Measurements from ENCODE around the gene REG3A. TPM values are rescaled to one million over a fixed set of nuclear protein-coding genes. Genes with fewer than 3 reads are reported as not detected.

Gene REG3A
- total and polyA plus RNA-seq, 2 of the 8 experiments (the other 6 are each of a cell fraction or from before 2014, with no cell fraction given), result not detected

- no peak overlapping the region for H3K14ac ChIP-seq (ENCODE audit: insufficient read length)
- no peak overlapping the region for H2BK20ac ChIP-seq (ENCODE audit: low read length)
- no peak overlapping the region for H2BK120ac ChIP-seq (replicated peaks; ENCODE audit: low read depth, low read length)
- no peak overlapping the region for H3K18ac ChIP-seq (ENCODE audit: extremely low read depth, low read length)
- H2BK15ac ChIP-seq (ENCODE audit: low read length), result no peak overlapping the region
- H3K4me1 ChIP-seq (replicated peaks in 1 of 4; ENCODE audit: control insufficient read depth in 3 of 4, insufficient read depth in 4 of 4, low read length in 3 of 4), result no peaks in the 10 kb centered on the region
- WGBS, 2 experiments (ENCODE audit: extremely low coverage in 1 of 2, insufficient coverage in 1 of 2, insufficient read length in 1 of 2, insufficient replicate concordance in 2 of 2, low coverage in 1 of 2, low lambda C conversion rate in 2 of 2, missing lambda C conversion rate in 1 of 2), result 100% methylated on average over 2 of the region's 2 CpGs; no CpG with 5 or more reads in 1 of the 2 experiments
- no peak overlapping the region for H3K23ac ChIP-seq (ENCODE audit: insufficient read length)
- H2BK12ac ChIP-seq (ENCODE audit: low read depth, low read length), result no peak overlapping the region
- H3K79me2 ChIP-seq (ENCODE audit: control insufficient read depth in 1 of 2, insufficient read depth in 2 of 2, low read length in 2 of 2), result no peaks in the 10 kb centered on the region
- peaks cover 0 to 5% of the 10 kb centered on the region in 2 experiments; a peak in 1 of 4 replicates for H3K9me3 ChIP-seq (ENCODE audit: insufficient read depth in 2 of 2, low read depth in 1 of 2, low read length in 1 of 2)
- no peak overlapping the region for H2BK5ac ChIP-seq (ENCODE audit: low read depth, low read length)
- no peak overlapping the region for H4K8ac ChIP-seq (ENCODE audit: extremely low read depth, insufficient read depth, low read length)
- H3K36me3 ChIP-seq (ENCODE audit: control insufficient read depth in 2 of 4, insufficient read depth in 4 of 4, low read length in 3 of 4), result no peaks in the 10 kb centered on the region
- H4K91ac ChIP-seq (replicated peaks; ENCODE audit: insufficient read length, low read length), result no peak overlapping the region
- H3K4ac ChIP-seq (replicated peaks; ENCODE audit: insufficient read length, low read depth, low read length), result no peak overlapping the region
- DNase-seq (ENCODE audit: low read depth in 1 of 2, low spot score in 2 of 2) (no peak), FAIRE-seq (peak; percentile 24)
- ChIA-PET POLR2A (ENCODE audit: partially characterized antibody) (no interaction called here), CTCF (ENCODE audit: partially characterized antibody) (no interaction called here)
- no peak overlapping the region for H3K27ac ChIP-seq (ENCODE audit: low read depth, low read length)
- H3K56ac ChIP-seq (replicated peaks; ENCODE audit: insufficient read length, low read depth, low read length), result no peak overlapping the region
- no peak overlapping the region for H3K4me2 ChIP-seq (ENCODE audit: insufficient read depth in 1 of 2, low read depth in 2 of 2, low read length in 2 of 2)
- H3K23me2 ChIP-seq (ENCODE audit: low read depth, low read length), result no peaks in the 10 kb centered on the region
- H4K5ac ChIP-seq (ENCODE audit: insufficient read length, low read depth, low read length), result no peak overlapping the region
- no peak overlapping the region for H2AFZ ChIP-seq (ENCODE audit: low read length)
- H3K9ac ChIP-seq (replicated peaks in 1 of 4; ENCODE audit: extremely low read depth in 1 of 4, low read depth in 3 of 4, low read length in 3 of 4), result no peak overlapping the region
- H4K20me1 ChIP-seq (replicated peaks in 1 of 2; ENCODE audit: control insufficient read depth in 1 of 2, insufficient read depth in 2 of 2, low read length in 2 of 2), result no peaks in the 10 kb centered on the region
- no peaks in the 10 kb centered on the region for H3K79me1 ChIP-seq (ENCODE audit: low read depth, low read length)
- no peaks in the 10 kb centered on the region for H3K27me3 ChIP-seq (replicated peaks in 1 of 4; ENCODE audit: control insufficient read depth in 3 of 4, extremely low read depth in 1 of 4, insufficient read depth in 3 of 4, low read length in 3 of 4)
- H3K4me3 ChIP-seq (ENCODE audit: extremely low read depth in 1 of 4, insufficient read depth in 2 of 4, low read depth in 3 of 4, low read length in 4 of 4), result no peak overlapping the region
- no peak overlapping the region for H2AK5ac ChIP-seq (ENCODE audit: low read depth, low read length)
- TF ChIP-seq SIRT6 (IDR thresholded peaks at IDR 0.05; ENCODE audit: low read length), result no peak
- no peak for TF ChIP-seq RBBP5 (IDR thresholded peaks at IDR 0.05; ENCODE audit: borderline replicate concordance, low read depth, low read length)
- no peak for TF ChIP-seq SRF (IDR thresholded peaks at IDR 0.05; ENCODE audit: low read depth, low read length)
- TF ChIP-seq JUND (IDR thresholded peaks at IDR 0.05; ENCODE audit: low read length), result no peak
- TF ChIP-seq JUN (IDR thresholded peaks at IDR 0.05; ENCODE audit: low read depth, low read length), result no peak
- TF ChIP-seq SP2 (IDR thresholded peaks at IDR 0.05; ENCODE audit: low read length), result no peak
- TF ChIP-seq FOSL1 (IDR thresholded peaks at IDR 0.05; ENCODE audit: insufficient read depth, low read depth, low read length), result no peak
- no peak for TF ChIP-seq CBX8 (IDR thresholded peaks at IDR 0.05; ENCODE audit: borderline replicate concordance, low read depth, low read length)
- no peak for TF ChIP-seq RAD21 (IDR thresholded peaks at IDR 0.05 in 1 of 2, conservative IDR thresholded peaks at IDR 0.05 in 1 of 2; ENCODE audit: low read depth in 2 of 2, low read length in 2 of 2)
- TF ChIP-seq HDAC2 (IDR thresholded peaks at IDR 0.05; ENCODE audit: borderline replicate concordance in 1 of 2, low read depth in 2 of 2, low read length in 2 of 2), result no peak
- TF ChIP-seq SUZ12 (IDR thresholded peaks at IDR 0.05; ENCODE audit: low read length), result no peak
- no peak for TF ChIP-seq CTBP2 (IDR thresholded peaks at IDR 0.05; ENCODE audit: borderline replicate concordance, insufficient read depth, insufficient read length, low read length)
- TF ChIP-seq SP4 (IDR thresholded peaks at IDR 0.05; ENCODE audit: low read length), result no peak
- TF ChIP-seq KDM5A (IDR thresholded peaks at IDR 0.05; ENCODE audit: low read length), result no peak
- no peak for TF ChIP-seq MAFK (IDR thresholded peaks at IDR 0.05; ENCODE audit: low read depth, low read length)
Measured at GRCh38 chr2:79180092-79180491, 20.5 kb upstream of the REG3A start.

Measured in H1 (cell line).